ENCODE results near the gene ATP1B2.

The ATP1B2 gene

DNA sequence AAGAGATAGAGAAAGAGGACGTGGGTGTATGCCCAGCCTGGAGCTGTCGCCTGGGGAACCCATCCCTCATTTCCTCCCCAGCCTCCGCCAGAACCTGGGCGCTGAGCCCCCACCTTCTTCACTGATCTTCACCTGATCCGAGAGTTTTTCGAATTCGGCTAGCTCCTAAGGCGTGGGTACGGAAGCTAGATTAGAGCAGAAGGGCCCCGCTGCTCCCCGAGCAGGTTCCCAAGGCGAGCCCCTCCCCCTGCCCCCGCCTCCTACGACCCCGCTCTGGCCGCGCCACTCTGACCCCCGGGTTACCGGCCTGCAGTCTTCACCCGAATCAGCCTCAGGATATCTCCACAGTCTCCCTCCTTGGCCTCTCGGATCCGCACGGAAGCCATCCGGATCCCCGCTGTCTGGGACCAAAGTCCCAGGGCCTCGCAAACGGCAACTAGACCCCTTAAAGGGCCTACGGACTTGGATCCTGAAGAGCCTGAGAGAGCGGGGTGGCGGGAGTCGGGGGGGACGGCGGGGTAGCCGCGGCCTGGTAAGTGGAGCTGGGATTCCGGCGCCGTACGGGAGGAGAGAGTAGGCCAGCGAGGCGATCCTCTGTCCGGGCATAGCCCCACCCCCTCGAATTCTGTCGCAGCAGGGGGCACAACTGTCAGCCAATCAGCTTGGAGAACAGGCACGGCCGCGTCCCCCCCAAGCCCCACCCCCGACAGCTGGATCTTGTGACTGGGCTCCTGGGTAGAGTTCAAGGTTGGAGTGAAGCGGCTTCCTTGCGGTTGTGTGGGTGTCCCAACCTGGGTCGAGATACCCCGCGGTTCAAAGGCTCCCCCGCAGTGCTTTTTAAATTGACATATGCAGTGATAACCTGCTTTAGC lies 23.2 kb upstream of the ATP1B2 start, which contains the start of gene SAT2:
SAT2 (minus strand) TSS at position 572 of the 872 bp plus-strand sequence; CDS start at position 386, 186 bp downstream.
- DNase-seq (ENCODE audit: low spot score): peak; percentile 96
- TF ChIP-seq CTCF (IDR thresholded peaks at IDR 0.05; ENCODE audit: extremely low read depth, missing control alignments): no peak

- TF ChIP-seq CTCF (IDR thresholded peaks at IDR 0.05; ENCODE audit: extremely low read depth, missing control alignments): no peak
- no peak for DNase-seq (ENCODE audit: low spot score)
These were observed 20.7 kb upstream of the ATP1B2 start, which contains the start of gene SHBG for GRCh38 chr17:7629939-7630571. SHBG (plus strand) TSS chr17:7630135; CDS start chr17:7630173, 38 bp downstream.

GRCh38 chr17:7631398-7632380 lies 19.0 kb upstream of the ATP1B2 start:
- TF ChIP-seq CTCF (IDR thresholded peaks at IDR 0.05; ENCODE audit: extremely low read depth, missing control alignments): no peak
- no peak for DNase-seq (ENCODE audit: low spot score)

- TF ChIP-seq CTCF (IDR thresholded peaks at IDR 0.05; ENCODE audit: extremely low read depth, missing control alignments): peak; percentile 25
- peak; percentile 75 for DNase-seq (ENCODE audit: low spot score)
These were observed 18.2 kb upstream of the ATP1B2 start for GRCh38 chr17:7632492-7632894.

DNA sequence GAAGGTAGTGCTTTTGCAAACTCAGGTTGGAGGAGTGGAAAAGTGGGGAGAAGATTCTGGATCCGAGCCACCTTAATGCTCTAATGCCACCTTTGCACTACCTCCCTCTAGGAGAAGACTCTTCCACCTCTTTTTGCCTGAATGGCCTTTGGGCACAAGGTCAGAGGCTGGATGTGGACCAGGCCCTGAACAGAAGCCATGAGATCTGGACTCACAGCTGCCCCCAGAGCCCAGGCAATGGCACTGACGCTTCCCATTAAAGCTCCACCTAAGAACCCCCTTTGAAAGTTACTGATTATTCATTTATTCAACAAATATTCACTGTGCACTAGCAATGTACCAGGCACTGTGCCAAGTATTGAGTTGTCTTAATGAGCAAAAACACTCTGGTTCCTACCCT lies 17.6 kb upstream of the ATP1B2 start:
- TF ChIP-seq CTCF (IDR thresholded peaks at IDR 0.05; ENCODE audit: extremely low read depth, missing control alignments): no peak
- no peak for DNase-seq (ENCODE audit: low spot score)

DNA sequence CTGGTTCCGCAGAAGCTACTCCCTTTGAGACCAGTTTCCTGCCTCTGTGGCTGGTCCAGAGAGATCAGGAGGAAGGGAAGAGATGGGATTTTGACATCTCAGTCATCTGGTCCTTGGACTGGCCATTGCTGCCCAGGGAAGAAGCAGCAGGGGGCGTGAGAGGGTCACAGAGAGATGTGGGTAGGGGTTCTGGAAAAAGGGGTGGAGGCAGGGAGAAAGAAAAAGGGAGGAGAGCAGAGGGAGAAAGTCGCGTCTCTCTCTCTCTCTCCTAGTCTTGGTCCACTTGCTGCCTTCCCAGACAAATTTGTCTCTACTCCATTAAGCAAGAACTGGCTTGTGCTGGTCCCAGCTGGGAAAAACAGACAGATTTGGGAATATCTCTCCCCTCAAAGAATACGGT lies 16.3 kb upstream of the ATP1B2 start:
- DNase-seq (ENCODE audit: low spot score): no peak
- peak; percentile 40 for TF ChIP-seq CTCF (IDR thresholded peaks at IDR 0.05; ENCODE audit: extremely low read depth, missing control alignments)

Data from GM20000 (cell line).